ENCODE results near the gene LCN9.

- TF ChIP-seq CREB1 (IDR thresholded peaks at IDR 0.05), result no peak
- no peak for TF ChIP-seq CREB1 (CRISPR knock-in tag; IDR thresholded peaks at IDR 0.05)
- TF ChIP-seq ZNF41 (CRISPR knock-in tag; conservative IDR thresholded peaks at IDR 0.05), result no peak
- TF ChIP-seq NFYB (IDR thresholded peaks at IDR 0.05; ENCODE audit: extremely low read depth, insufficient read length), result no peak
- TF ChIP-seq ETV6 (IDR thresholded peaks at IDR 0.05; ENCODE audit: borderline replicate concordance in 1 of 2, low read depth in 2 of 2, low read length in 1 of 2), result no peak
- no peak for TF ChIP-seq ETV6 (CRISPR knock-in tag; IDR thresholded peaks at IDR 0.05; ENCODE audit: borderline replicate concordance)
- TF ChIP-seq FOXA3 (CRISPR knock-in tag; conservative IDR thresholded peaks at IDR 0.05 in 1 of 2, IDR thresholded peaks at IDR 0.05 in 1 of 2), result no peak
- TF ChIP-seq CTCF (IDR thresholded peaks at IDR 0.05 in 2 of 3, conservative IDR thresholded peaks at IDR 0.05 in 1 of 3; ENCODE audit: insufficient read depth in 2 of 3, low read depth in 1 of 3, low read length in 3 of 3), result no peak
- no peak for TF ChIP-seq CXXC5 (CRISPR knock-in tag; IDR thresholded peaks at IDR 0.05)
- no peak for TF ChIP-seq MTA3 (IDR thresholded peaks at IDR 0.05; ENCODE audit: borderline replicate concordance)
- TF ChIP-seq FUS (optimal IDR thresholded peaks at IDR 0.05; ENCODE audit: low read depth, low read length), result no peak
These were observed 42.3 kb downstream of the LCN9 start for GRCh38 chr9:135705376-135705775.

Data from K562 (cell line).